CD4-positive, alpha-beta T cell treated with Interleukin-1 beta for 1 hour (primary cell): ENCODE results near the gene PRR12.

Source experiments
- DNase-seq, 2 donors: peaks; one replicate each; pipeline ENCODE4 v3.0.0-alpha.2; 2020 to 2022

Gene PRR12

DNA sequence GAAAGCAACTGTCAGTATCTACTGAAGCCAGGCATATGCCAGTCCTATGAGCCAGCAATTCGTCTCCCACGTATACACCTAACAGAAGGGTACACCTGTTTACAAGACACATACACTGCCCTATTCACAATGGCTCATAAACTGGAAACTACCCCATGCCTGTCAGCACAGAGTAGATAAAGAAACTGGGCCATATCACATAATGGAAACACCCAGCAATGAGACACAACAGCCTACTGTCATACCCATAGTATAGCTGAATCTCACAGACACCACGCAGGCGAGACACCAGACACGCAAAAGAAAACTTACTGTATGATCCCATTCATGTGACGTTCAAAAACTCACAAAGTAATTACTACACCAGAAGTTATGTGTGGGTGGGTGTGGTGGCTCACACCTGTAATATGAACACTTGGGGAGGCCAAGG lies 26.4 kb upstream of the PRR12 start:
- no peak for DNase-seq

GRCh38 chr19:49565261-49565660 lies 25.7 kb upstream of the PRR12 start:
- DNase-seq: no peak

GRCh38 chr19:49566302-49566701 lies 24.7 kb upstream of the PRR12 start:
- DNase-seq: no peak

- DNase-seq: peak; percentile 80 to 86
These were observed 23.0 kb upstream of the PRR12 start for GRCh38 chr19:49567861-49568441.

GRCh38 chr19:49570138-49570856 lies 20.7 kb upstream of the PRR12 start:
- DNase-seq: peak; percentile 77 to 86

DNA sequence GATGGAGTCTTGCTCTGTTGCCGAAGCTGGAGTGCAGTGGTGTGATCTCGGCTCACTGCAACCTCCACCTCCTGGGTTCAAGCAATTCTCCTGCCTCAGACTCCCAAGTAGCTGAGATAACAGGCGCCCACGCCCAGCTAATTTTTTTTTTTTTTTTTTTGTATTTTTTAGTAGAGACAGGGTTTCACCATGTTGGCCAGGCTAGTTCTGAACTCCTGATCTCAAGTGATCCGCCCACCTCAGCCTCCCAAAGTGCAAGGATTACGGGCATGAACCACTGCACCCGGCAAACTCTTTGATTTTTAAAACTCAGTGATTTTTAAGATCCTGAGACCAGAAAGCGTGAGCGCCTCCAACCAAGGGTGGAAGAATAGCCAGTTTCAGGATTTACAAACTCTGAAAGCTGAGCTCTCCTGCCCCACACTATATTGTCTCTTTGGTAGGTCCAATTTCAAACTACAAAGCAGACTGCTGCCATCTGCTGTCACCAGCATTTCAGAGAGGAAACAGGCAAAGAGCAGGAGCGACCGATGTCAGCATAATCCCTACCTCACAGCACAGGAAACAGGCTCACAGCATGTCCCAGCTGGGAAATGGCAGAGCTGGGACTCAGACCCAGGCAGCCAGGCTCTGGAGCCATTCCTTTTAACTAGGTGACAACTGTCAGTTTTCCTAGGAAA lies 19.8 kb upstream of the PRR12 start:
- DNase-seq: peak; percentile 47 to 52

DNA sequence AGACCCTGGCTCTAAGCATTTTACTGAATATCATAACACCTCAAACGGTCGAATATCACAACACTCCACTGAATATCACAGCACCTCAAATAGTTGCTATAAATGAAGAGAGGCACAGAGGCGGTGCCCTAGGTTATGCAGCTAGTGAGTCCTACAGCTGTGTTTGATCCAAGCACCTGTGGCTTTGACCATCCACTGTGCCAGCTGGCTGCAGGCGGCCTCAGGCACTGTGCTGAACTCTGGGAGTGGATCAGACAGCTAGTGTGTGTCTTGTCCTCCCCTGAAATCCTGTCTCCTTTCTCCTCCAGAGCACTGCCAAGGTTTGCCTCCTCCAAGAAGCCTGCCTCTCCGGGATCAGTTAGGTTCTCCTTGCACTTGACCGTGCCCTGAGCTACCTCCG lies 18.0 kb upstream of the PRR12 start:
- DNase-seq: no peak

GRCh38 chr19:49573425-49573824 lies 17.6 kb upstream of the PRR12 start:
- no peak for DNase-seq

- DNase-seq: no peak
These were observed 16.7 kb upstream of the PRR12 start for GRCh38 chr19:49574206-49574755.

GRCh38 chr19:49579193-49579592 lies 11.8 kb upstream of the PRR12 start:
- DNase-seq: no peak

GRCh38 chr19:49579947-49580263 lies 11.1 kb upstream of the PRR12 start:
- DNase-seq: no peak

- DNase-seq: peak; percentile 95 to 97
These were observed 10.5 kb upstream of the PRR12 start, which contains the start of gene NOSIP for GRCh38 chr19:49580264-49581006. NOSIP (minus strand) TSS chr19:49580556; CDS start chr19:49560691, 19,865 bp downstream.

GRCh38 chr19:49581007-49581508 lies 9.9 kb upstream of the PRR12 start, which contains the start of gene PRRG2:
PRRG2 (plus strand) TSS chr19:49581316; CDS start chr19:49583220, 1,904 bp downstream.
- DNase-seq: no peak

GRCh38 chr19:49583239-49583638 lies 7.7 kb upstream of the PRR12 start:
- DNase-seq: no peak

DNA sequence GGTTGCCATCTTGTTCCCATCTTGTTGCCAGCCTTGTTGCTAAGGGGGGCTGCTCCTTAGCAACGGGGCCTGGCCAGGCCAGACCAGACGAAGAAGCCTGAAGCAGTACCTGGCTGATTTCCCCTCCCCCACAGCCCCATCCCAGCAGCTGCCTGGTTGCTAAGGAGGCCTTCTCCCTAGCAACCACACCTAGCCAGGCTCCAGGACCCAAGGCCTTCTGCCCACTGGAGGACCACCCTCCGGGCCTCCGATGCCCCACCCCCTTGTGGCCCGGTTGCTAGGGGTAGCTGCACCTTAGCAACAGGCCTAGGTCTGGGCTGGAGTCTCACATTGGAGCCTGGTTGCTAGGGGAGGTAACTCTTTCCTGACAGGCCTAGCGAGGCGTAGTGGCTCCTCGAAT lies 6.0 kb upstream of the PRR12 start:
- no peak for DNase-seq

- no peak for DNase-seq
These were observed 3.8 kb upstream of the PRR12 start for GRCh38 chr19:49587227-49587626.

DNA sequence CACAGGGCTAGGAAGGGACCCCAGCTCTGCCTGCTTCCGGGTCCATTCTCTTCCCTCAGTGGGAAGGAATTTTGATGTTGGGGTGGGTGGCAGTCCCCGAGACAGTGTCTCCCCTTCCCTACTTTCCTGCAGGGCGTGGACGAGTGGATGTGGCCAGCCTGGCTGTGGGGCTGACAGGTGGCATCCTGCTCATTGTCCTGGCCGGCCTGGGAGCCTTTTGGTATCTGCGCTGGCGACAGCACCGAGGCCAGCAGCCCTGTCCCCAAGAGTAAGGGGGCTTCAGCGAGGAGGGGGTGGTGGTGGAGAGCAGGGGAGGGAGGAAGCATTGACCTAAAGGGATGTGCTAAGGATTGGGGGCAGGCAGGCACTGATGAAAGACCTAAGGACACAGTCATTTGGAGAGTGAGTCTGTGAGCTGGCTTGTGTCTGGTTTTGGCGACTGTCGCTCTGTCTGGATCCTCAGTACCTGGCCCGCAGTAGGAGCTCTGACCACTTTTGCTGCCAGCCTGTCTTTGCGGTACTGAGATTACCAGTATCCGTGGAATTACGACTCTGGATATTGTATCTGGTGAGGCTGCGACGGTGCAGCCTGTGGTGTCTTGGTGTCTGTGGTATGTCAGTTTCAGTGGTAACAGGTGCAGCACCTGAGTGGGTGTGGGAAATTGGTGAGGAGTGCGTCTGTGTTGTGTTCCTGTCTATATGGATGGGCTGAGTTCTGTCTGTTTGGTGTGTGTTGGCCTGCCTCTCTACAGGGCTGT lies 2.4 kb upstream of the PRR12 start:
- peak in 1 of 2 donors; percentile 37 for DNase-seq

- DNase-seq: peak in 1 of 2 donors; percentile 35
These were observed 1.5 kb upstream of the PRR12 start for GRCh38 chr19:49589502-49589905.

- peak; percentile 99 for DNase-seq
These were observed 661 bp upstream of the PRR12 start for GRCh38 chr19:49590071-49590970.

- peak; percentile 27 to 43 for DNase-seq
These were observed 926 bp downstream of the PRR12 start for GRCh38 chr19:49591731-49592485.
